ENCODE data around the gene MAPK8. TPM values are rescaled to one million over a fixed set of nuclear protein-coding genes. Genes with fewer than 3 reads are reported as not detected.

The MAPK8 gene
- total RNA-seq, 1 experiment from 2014 or later, result 52.9 TPM

DNA sequence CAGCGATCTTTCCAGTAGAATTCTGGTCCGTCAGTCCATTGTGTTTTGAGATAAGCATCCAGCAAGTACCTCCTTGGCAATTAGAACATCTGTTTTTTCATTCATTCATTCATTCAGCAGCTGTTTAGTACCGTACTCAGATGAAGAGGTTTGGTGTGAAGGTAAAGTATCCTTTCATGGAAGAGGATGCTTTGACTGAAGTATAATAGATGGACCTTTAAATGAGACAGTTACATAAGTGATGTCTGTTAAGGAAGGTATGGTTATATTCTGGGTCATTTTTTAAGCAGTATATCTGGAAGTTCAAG, 1.2 kb downstream of the MAPK8 start (continued):
- TF ChIP-seq ATF6 (CRISPR knock-in tag; IDR thresholded peaks at IDR 0.05), result no peak
- TF ChIP-seq ZBTB21 (CRISPR knock-in tag; IDR thresholded peaks at IDR 0.05; ENCODE audit: borderline replicate concordance), result no peak
- TF ChIP-seq ESRRA (CRISPR knock-in tag; IDR thresholded peaks at IDR 0.05; ENCODE audit: borderline replicate concordance), result no peak
- no peak for TF ChIP-seq KAT7 (CRISPR knock-in tag; IDR thresholded peaks at IDR 0.05; ENCODE audit: borderline replicate concordance)

GRCh38 chr10:48309711-48310226, 3.3 kb downstream of the MAPK8 start:
- no peak for DNase-seq (ENCODE audit: low spot score)
- ATAC-seq, result no peak
- ChIA-PET CTCF (interaction anchor here (0.7 to 2.0 kb wide), 6 partner anchors 9 to 346 kb away, joined by 3 to 17 read pairs (median 4); no protein-coding TSS in a partner anchor), POLR2A (interaction anchor here (0.5 kb wide), 1 partner anchor 751 kb away, joined by 3 read pairs; no protein-coding TSS in a partner anchor)
- Mint-ChIP-seq H3K36me3 (no peaks in the 10 kb centered on the region), H3K27ac (no peak overlapping the region), H3K4me3 (no peak overlapping the region), H3K27me3 (ENCODE audit: low read depth) (peaks cover 12% of the 10 kb centered on the region), H3K9me3 (no peaks in the 10 kb centered on the region), H3K4me1 (peaks cover 20% of the 10 kb centered on the region)
- TF ChIP-seq HMGA2 (CRISPR knock-in tag; IDR thresholded peaks at IDR 0.05) (no peak), TEAD4 (CRISPR knock-in tag; IDR thresholded peaks at IDR 0.05) (no peak), ZNF281 (CRISPR knock-in tag; IDR thresholded peaks at IDR 0.05) (no peak), USF2 (CRISPR knock-in tag; IDR thresholded peaks at IDR 0.05) (no peak), SOX15 (CRISPR knock-in tag; IDR thresholded peaks at IDR 0.05) (no peak), ETV6 (CRISPR knock-in tag; IDR thresholded peaks at IDR 0.05) (no peak), TCF7 (CRISPR knock-in tag; IDR thresholded peaks at IDR 0.05; ENCODE audit: low read depth) (no peak), CDX4 (CRISPR knock-in tag; IDR thresholded peaks at IDR 0.05; ENCODE audit: borderline replicate concordance) (no peak), ZNF416 (CRISPR knock-in tag; IDR thresholded peaks at IDR 0.05) (no peak), MXD4 (CRISPR knock-in tag; IDR thresholded peaks at IDR 0.05; ENCODE audit: borderline replicate concordance) (no peak)
- TF ChIP-seq, protein P1, sequence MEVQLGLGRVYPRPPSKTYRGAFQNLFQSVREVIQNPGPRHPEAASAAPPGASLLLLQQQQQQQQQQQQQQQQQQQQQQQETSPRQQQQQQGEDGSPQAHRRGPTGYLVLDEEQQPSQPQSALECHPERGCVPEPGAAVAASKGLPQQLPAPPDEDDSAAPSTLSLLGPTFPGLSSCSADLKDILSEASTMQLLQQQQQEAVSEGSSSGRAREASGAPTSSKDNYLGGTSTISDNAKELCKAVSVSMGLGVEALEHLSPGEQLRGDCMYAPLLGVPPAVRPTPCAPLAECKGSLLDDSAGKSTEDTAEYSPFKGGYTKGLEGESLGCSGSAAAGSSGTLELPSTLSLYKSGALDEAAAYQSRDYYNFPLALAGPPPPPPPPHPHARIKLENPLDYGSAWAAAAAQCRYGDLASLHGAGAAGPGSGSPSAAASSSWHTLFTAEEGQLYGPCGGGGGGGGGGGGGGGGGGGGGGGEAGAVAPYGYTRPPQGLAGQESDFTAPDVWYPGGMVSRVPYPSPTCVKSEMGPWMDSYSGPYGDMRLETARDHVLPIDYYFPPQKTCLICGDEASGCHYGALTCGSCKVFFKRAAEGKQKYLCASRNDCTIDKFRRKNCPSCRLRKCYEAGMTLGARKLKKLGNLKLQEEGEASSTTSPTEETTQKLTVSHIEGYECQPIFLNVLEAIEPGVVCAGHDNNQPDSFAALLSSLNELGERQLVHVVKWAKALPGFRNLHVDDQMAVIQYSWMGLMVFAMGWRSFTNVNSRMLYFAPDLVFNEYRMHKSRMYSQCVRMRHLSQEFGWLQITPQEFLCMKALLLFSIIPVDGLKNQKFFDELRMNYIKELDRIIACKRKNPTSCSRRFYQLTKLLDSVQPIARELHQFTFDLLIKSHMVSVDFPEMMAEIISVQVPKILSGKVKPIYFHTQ (CRISPR knock-in tag; IDR thresholded peaks at IDR 0.05), result no peak
- TF ChIP-seq, protein P2, sequence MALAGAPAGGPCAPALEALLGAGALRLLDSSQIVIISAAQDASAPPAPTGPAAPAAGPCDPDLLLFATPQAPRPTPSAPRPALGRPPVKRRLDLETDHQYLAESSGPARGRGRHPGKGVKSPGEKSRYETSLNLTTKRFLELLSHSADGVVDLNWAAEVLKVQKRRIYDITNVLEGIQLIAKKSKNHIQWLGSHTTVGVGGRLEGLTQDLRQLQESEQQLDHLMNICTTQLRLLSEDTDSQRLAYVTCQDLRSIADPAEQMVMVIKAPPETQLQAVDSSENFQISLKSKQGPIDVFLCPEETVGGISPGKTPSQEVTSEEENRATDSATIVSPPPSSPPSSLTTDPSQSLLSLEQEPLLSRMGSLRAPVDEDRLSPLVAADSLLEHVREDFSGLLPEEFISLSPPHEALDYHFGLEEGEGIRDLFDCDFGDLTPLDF (CRISPR knock-in tag; IDR thresholded peaks at IDR 0.05), result no peak
- TF ChIP-seq, protein P3, sequence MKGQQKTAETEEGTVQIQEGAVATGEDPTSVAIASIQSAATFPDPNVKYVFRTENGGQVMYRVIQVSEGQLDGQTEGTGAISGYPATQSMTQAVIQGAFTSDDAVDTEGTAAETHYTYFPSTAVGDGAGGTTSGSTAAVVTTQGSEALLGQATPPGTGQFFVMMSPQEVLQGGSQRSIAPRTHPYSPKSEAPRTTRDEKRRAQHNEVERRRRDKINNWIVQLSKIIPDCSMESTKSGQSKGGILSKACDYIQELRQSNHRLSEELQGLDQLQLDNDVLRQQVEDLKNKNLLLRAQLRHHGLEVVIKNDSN (CRISPR knock-in tag; IDR thresholded peaks at IDR 0.05), result no peak
- TF ChIP-seq, protein P4, sequence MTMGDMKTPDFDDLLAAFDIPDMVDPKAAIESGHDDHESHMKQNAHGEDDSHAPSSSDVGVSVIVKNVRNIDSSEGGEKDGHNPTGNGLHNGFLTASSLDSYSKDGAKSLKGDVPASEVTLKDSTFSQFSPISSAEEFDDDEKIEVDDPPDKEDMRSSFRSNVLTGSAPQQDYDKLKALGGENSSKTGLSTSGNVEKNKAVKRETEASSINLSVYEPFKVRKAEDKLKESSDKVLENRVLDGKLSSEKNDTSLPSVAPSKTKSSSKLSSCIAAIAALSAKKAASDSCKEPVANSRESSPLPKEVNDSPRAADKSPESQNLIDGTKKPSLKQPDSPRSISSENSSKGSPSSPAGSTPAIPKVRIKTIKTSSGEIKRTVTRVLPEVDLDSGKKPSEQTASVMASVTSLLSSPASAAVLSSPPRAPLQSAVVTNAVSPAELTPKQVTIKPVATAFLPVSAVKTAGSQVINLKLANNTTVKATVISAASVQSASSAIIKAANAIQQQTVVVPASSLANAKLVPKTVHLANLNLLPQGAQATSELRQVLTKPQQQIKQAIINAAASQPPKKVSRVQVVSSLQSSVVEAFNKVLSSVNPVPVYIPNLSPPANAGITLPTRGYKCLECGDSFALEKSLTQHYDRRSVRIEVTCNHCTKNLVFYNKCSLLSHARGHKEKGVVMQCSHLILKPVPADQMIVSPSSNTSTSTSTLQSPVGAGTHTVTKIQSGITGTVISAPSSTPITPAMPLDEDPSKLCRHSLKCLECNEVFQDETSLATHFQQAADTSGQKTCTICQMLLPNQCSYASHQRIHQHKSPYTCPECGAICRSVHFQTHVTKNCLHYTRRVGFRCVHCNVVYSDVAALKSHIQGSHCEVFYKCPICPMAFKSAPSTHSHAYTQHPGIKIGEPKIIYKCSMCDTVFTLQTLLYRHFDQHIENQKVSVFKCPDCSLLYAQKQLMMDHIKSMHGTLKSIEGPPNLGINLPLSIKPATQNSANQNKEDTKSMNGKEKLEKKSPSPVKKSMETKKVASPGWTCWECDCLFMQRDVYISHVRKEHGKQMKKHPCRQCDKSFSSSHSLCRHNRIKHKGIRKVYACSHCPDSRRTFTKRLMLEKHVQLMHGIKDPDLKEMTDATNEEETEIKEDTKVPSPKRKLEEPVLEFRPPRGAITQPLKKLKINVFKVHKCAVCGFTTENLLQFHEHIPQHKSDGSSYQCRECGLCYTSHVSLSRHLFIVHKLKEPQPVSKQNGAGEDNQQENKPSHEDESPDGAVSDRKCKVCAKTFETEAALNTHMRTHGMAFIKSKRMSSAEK (CRISPR knock-in tag; IDR thresholded peaks at IDR 0.05; ENCODE audit: borderline replicate concordance), result no peak
- TF ChIP-seq, protein P5, sequence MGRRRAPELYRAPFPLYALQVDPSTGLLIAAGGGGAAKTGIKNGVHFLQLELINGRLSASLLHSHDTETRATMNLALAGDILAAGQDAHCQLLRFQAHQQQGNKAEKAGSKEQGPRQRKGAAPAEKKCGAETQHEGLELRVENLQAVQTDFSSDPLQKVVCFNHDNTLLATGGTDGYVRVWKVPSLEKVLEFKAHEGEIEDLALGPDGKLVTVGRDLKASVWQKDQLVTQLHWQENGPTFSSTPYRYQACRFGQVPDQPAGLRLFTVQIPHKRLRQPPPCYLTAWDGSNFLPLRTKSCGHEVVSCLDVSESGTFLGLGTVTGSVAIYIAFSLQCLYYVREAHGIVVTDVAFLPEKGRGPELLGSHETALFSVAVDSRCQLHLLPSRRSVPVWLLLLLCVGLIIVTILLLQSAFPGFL (CRISPR knock-in tag; IDR thresholded peaks at IDR 0.05; ENCODE audit: borderline replicate concordance), result no peak
